Measurements from ENCODE around the gene CD96.

DNA sequence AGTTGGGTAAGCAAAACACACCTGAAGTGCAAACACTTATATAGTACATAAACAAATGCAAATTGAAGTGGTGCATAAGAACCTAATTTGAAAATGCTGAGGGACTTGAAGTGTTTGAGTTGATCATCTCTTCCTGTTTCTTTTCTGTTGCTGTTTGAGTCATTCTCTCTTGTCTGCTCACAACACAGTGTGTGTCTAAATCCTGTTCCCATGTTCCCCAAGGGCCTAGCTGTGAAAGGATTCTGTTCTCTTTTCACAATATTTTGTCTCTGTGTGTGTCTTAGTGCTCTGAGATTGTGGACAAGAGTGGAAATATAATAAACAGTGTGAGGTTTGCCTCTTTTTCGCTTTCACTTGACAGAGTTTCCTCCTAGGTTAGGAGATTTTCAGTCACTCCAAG lies 6.1 kb downstream of the CD96 start:
- TF ChIP-seq CTCF (conservative IDR thresholded peaks at IDR 0.05 in 1 of 2, IDR thresholded peaks at IDR 0.05 in 1 of 2; ENCODE audit: low read depth in 1 of 2, low read length in 2 of 2) (no peak), EZH2 (IDR thresholded peaks at IDR 0.05; ENCODE audit: low read length, missing control alignments) (no peak)
